ENCODE data around the gene HNRNPA0. TPM values are rescaled to one million over a fixed set of nuclear protein-coding genes. Genes with fewer than 3 reads are reported as not detected.

HNRNPA0 gene
- total RNA-seq, 1 experiment from 2014 or later: 13.0 TPM

DNA sequence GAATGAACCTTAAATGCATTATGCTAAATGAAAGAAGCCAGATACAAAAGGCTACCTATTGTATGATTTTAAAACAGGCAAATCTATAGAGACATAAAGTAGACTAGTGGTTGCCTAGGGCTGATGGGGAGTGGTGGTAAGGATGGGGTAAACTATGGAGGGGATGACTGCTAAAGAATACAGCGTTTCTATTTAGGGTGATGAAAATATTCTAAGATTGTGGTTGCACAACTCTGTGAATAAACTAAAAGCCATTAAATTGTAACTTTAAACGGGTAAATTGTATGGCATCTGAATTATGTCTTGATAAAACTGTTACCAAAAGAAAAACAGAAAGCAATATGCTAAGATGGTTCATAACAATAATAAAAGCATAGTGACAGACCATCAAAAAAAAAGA, 39.7 kb downstream of the HNRNPA0 start:
- BruUV-seq (replicated peaks): no TSS peak
- Histone ChIP-seq H3K27ac (ENCODE audit: low read length) (no peak overlapping the region), H2AFZ (ENCODE audit: low read length) (no peak overlapping the region), H3K36me3 (ENCODE audit: low read depth, low read length) (no peaks in the 10 kb centered on the region), H3K9me3 (ENCODE audit: low read length) (no peaks in the 10 kb centered on the region), H3K4me2 (ENCODE audit: low read length) (no peak overlapping the region), H3K9ac (ENCODE audit: low read length) (no peak overlapping the region), H3K79me2 (ENCODE audit: low read length) (no peaks in the 10 kb centered on the region), H4K20me1 (ENCODE audit: low read length) (no peaks in the 10 kb centered on the region), H3K27me3 (ENCODE audit: low read length) (no peaks in the 10 kb centered on the region), H3K4me3 (ENCODE audit: low read length) (no peak overlapping the region), H3K9me2 (replicated peaks; ENCODE audit: low read length) (no peaks in the 10 kb centered on the region), H3K4me1 (ENCODE audit: insufficient read depth, low read length) (no peaks in the 10 kb centered on the region), H3F3A (ENCODE audit: low read length, unreplicated experiment) (no peaks in the 10 kb centered on the region)
- CTCF ChIA-PET: no interaction called here
- ATAC-seq (no peak), DNase-seq (no peak)
- TF ChIP-seq EZH2 (IDR thresholded peaks at IDR 0.05; ENCODE audit: low read length, unreplicated experiment): no peak
- TF ChIP-seq CTCF (conservative IDR thresholded peaks at IDR 0.05; ENCODE audit: low read depth, low read length): no peak
- no peak for TF ChIP-seq EZH2phosphoT487 (IDR thresholded peaks at IDR 0.05; ENCODE audit: borderline replicate concordance, low read length)
- POLR2A ChIA-PET (ENCODE audit: unreplicated experiment): no interaction called here
- intact Hi-C loops (cut with micrococcal nuclease): no loop called here

GRCh38 chr5:137712139-137712667, 42.0 kb downstream of the HNRNPA0 start:
- Histone ChIP-seq H3K4me1 (ENCODE audit: insufficient read depth, low read length) (no peaks in the 10 kb centered on the region), H3F3A (ENCODE audit: low read length, unreplicated experiment) (no peaks in the 10 kb centered on the region), H2AFZ (ENCODE audit: low read length) (no peak overlapping the region), H3K79me2 (ENCODE audit: low read length) (no peaks in the 10 kb centered on the region), H3K36me3 (ENCODE audit: low read depth, low read length) (no peaks in the 10 kb centered on the region), H3K9ac (ENCODE audit: low read length) (no peak overlapping the region), H3K27ac (ENCODE audit: low read length) (no peak overlapping the region), H3K9me2 (replicated peaks; ENCODE audit: low read length) (no peaks in the 10 kb centered on the region), H3K4me2 (ENCODE audit: low read length) (no peak overlapping the region), H3K4me3 (ENCODE audit: low read length) (no peak overlapping the region), H4K20me1 (ENCODE audit: low read length) (no peaks in the 10 kb centered on the region), H3K9me3 (ENCODE audit: low read length) (no peaks in the 10 kb centered on the region), H3K27me3 (ENCODE audit: low read length) (no peaks in the 10 kb centered on the region)
- intact Hi-C loops (cut with micrococcal nuclease): no loop called here
- no peak for ATAC-seq
- ChIA-PET CTCF (no interaction called here), POLR2A (ENCODE audit: unreplicated experiment) (no interaction called here)
- no TSS peak for BruUV-seq (replicated peaks)
- TF ChIP-seq EZH2phosphoT487 (IDR thresholded peaks at IDR 0.05; ENCODE audit: borderline replicate concordance, low read length) (no peak), EZH2 (IDR thresholded peaks at IDR 0.05; ENCODE audit: low read length, unreplicated experiment) (no peak), CTCF (conservative IDR thresholded peaks at IDR 0.05; ENCODE audit: low read depth, low read length) (no peak)
- no peak for DNase-seq

GRCh38 chr5:137710086-137710485, 44.1 kb downstream of the HNRNPA0 start:
- no peak overlapping the region for H3K4me2 ChIP-seq (ENCODE audit: low read length)
- DNase-seq (no peak), ATAC-seq (no peak)
- BruUV-seq (replicated peaks): no TSS peak
- intact Hi-C loops (cut with micrococcal nuclease): no loop called here
- no peaks in the 10 kb centered on the region for H3K9me3 ChIP-seq (ENCODE audit: low read length)
- H4K20me1 ChIP-seq (ENCODE audit: low read length): no peaks in the 10 kb centered on the region
- no peaks in the 10 kb centered on the region for H3K79me2 ChIP-seq (ENCODE audit: low read length)
- H3K27me3 ChIP-seq (ENCODE audit: low read length): no peaks in the 10 kb centered on the region
- no peaks in the 10 kb centered on the region for H3K36me3 ChIP-seq (ENCODE audit: low read depth, low read length)
- no peak overlapping the region for H3K4me3 ChIP-seq (ENCODE audit: low read length)
- POLR2A ChIA-PET (ENCODE audit: unreplicated experiment): no interaction called here
- no peak overlapping the region for H3K27ac ChIP-seq (ENCODE audit: low read length)
- H3F3A ChIP-seq (ENCODE audit: low read length, unreplicated experiment): no peaks in the 10 kb centered on the region
- no peak overlapping the region for H3K9ac ChIP-seq (ENCODE audit: low read length)
- no peak overlapping the region for H2AFZ ChIP-seq (ENCODE audit: low read length)
- no peaks in the 10 kb centered on the region for H3K9me2 ChIP-seq (replicated peaks; ENCODE audit: low read length)
- no peaks in the 10 kb centered on the region for H3K4me1 ChIP-seq (ENCODE audit: insufficient read depth, low read length)
- no peak for TF ChIP-seq EZH2phosphoT487 (IDR thresholded peaks at IDR 0.05; ENCODE audit: borderline replicate concordance, low read length)
- TF ChIP-seq EZH2 (IDR thresholded peaks at IDR 0.05; ENCODE audit: low read length, unreplicated experiment): no peak
- no peak for TF ChIP-seq CTCF (conservative IDR thresholded peaks at IDR 0.05; ENCODE audit: low read depth, low read length)
- CTCF ChIA-PET: no interaction called here
